Measurements from ENCODE around the gene MRTFB.

MRTFB gene

DNA sequence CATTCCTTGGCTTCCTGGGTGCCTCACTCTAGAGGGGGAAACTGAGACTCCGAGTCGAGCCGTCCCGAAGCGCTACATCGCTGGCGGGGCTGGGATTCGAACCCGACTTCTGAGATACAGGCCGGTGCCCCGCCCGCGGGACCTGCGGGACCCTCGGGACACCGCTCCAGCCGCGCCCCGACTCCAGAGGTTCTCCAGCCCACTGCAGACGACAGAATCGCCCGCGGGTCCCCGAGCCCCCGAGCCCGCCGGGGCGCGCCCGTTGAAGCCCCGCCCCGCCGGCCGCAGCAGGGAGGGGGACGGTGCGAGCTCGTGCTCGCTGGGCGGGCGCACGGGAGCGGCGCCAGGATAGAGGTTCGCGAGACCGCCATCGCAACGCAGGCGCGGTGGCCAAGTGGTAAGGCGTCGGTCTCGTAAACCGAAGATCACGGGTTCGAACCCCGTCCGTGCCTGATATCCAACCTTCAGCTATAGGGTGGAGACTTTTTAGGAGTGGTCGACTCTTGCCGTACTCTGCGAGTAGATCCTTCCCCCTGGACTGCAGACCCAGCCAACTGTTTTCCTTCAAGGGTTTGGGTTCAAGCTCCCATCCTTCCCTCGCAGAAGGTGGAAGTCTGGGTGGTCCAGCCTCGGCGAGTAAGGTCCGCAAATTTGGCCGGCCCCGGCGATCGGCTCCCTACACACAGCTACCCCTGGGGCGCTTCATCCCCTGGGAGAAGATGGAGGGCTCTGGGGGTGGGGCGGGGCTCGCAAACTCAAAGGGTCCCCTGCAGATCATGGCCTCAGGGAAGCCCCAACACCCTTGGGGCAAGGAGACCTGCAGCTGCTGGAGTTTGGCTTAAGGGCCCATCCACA lies 214.6 kb downstream of the MRTFB start:
- DNase-seq (ENCODE audit: low spot score) = peak; percentile 92

DNA sequence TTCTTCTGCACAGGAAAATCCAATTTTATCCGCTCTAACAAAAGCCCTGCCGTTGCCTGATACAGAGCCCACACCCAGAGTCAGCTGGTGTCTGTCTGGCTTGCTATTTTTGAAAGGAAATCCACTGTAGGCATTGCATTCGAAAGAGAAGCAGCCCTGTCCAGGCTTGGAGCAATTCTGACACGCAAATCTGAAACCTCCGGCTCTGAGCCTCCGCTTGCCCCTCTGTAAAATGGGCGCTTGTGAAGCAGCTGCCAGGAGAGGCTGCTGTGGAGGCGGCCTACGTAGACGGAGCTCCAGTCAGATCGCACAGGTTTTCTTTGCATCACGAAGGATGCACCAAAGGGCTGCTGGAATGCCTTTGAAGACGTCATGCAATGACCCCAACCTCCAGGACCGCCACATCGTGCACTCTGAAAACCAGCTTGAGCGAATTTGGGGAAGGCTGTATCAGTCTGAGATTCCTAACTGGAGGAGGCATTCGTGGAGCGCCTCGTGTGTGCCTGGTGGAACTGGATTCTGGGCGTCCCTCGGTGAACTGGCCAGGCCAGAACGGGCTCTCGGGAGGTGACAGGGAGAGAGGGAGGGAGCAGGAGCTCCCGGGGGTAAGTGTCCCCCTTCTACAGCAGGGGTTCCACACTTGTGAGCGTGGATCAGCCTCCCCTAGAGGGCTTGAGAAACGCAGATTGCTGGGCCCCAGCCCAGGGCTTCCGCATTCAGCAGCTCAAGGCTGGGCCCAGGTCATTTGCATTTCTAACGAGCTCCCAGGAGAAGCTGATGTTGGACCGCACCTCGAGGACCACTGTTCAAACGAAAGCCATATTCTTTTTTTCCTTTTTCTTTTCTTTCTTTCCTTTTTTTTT lies 215.5 kb downstream of the MRTFB start:
- DNase-seq (ENCODE audit: low spot score) = peak; percentile 26

DNA sequence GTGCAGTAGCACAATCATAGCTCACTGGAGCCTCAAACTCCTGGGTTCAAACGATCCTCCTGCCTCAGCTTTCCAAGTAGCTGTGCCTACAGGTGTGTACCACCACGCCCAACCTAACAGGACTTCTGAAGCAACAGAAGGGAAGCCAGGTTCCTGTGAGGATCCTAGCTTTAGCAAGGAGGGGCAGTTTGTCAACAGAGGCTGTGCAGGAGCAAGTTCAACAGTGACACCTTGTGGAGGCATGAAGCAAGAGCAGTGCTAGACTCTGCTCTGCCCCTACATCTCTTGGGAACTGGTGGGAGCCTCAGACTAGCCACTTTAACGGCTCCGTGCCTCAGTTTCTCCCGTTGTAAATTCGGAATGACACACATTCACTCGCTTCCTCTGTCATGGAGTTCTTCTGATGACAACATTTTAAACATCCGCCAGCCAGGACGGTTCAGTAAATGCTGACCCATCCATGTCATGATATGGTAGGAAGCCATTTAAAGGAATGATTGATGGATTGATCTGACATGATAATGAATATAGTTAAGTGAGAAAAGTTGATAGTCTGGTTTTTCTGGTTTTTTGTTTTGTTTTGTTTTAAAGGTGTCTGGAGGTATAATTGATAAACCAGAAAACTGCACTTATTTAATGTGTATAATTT lies 218.7 kb downstream of the MRTFB start:
- DNase-seq (ENCODE audit: low spot score) = peak; percentile 36

DNA sequence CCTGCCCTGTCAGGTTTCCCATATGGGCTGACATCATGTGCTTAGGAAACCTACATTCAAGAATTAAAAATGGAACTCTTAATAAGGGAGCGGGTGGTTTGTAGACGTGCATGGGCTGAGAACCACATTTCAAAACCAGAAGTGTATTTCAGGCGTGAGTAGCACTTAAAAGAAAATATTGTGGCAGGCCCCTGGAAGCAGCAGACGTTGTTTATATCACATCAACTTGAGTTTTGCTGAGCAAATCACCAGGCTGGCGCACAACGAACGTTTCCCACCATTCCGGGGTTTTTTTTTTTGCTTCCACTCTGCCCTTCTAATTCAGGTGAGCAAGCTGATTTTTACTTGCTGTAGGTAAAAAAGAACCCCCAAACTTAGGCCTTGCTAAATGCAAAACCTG lies 220.2 kb downstream of the MRTFB start:
- no peak for DNase-seq (ENCODE audit: low spot score)

DNA sequence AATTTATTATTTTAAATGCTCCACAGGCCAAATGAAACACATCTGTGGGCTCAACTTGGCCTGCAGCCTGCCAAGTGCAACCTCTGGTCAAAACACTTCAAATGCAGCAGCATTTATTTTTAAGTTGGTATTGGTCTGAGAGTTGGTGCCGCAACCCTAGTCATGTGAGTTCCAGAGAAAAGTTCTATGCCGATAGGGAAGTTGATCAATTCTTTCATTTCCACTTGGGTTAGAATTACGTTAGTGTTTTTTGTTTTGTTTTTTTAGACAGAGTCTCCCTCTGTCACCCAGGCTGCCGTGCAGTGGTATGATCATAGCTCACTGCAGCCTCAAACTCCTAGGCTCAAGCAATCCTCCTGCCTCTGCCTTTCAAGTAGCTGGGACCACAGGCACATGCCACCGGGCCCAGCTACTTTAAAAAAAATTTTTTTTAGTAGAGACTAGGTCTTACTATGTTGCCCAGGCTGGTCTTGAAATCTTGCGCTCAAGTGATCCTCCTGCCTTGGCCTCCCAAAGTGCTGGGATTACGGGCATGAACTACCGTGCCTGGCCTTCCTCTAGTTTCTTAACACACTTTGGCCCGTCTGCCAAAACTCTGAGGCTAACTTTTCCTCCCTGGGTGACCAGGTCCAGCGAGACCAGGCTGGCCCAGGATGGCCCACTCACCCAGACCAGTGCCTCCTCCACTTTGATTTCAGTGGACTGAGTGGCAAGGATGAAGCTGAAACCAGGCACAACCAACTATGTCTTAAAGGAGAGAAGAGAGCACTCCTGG lies 221.1 kb downstream of the MRTFB start:
- DNase-seq (ENCODE audit: low spot score) = no peak

DNA sequence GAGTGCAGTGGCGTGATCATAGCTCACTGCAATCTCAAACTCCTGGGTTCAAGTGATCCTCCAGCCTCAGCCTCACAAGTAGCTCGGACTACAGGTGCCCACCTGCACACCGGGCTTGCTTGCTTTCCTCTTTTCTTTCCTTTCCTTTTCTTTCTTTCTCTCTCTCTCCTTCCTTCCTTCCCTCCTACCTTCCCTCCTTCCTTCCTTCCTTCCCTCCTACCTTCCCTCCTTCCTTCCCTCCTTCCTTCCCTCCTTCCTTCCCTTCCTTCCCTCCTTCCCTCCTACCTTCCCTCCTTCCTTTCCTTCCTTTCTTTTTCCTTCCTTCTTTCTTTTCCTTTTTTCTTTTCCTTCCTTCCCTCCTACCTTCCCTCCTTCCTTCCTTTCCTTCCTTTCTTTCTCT lies 225.5 kb downstream of the MRTFB start:
- DNase-seq (ENCODE audit: low spot score) = no peak

DNA sequence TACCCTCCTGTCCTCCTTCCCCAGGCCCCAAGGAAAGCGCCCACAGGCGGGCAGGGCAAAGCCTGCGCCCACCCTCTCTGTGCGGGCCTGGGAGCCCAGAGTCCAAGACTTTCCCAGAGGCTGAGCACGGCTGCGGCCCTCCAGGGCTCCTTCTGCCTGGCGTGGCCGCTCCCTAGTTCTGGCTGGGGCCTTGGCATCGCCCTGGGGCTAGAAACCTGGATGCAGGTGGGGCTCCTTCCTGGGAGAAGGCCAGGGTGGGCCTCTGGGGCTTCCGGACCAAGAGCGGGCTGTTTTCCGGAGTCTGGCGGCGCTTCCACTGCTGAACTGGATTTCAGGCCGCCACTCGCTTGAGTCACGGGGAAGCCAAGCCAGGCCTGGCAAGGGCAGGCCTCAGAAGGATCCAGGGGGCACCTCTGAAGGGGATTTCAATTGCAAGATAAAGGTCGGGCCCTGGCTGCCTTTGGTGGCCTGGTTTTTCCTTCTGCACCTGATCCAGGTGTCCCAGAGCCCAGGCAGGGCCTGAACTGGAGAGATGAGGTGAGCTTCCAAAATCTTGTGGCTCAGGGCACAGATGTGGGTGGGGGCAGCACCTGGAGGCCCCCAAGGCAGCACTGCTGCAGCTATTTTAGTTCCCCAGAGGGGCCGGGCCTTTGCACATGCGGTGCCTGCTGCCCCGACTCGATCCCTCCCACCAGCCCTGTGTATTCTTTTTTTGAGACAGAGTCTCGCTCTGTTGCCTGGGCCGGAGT lies 227.4 kb downstream of the MRTFB start:
- DNase-seq (ENCODE audit: low spot score) = no peak

DNA sequence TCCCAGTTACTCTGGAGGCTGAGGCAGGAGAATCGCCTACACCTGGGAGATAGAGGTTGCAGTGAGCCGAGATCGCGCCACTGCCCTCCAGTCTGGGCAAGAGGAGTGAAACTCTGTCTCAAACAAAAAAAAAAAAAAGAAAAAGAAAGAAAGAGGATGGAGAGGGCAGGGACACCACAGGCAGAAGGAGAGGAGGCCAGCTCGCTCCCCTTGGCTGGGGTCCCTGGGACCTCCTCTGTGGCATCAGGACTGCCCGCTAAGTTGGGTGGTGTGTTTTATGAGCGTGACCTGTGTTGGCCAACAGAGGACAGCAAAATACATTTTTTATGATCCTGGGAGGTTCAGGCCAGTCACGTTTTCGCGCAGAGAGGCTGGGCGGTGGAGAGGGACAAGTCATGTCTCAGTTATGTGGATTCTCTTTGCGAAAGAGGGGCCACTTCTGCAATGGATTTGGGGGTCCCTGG lies 229.6 kb downstream of the MRTFB start:
- DNase-seq (ENCODE audit: low spot score) = peak; percentile 67

DNA sequence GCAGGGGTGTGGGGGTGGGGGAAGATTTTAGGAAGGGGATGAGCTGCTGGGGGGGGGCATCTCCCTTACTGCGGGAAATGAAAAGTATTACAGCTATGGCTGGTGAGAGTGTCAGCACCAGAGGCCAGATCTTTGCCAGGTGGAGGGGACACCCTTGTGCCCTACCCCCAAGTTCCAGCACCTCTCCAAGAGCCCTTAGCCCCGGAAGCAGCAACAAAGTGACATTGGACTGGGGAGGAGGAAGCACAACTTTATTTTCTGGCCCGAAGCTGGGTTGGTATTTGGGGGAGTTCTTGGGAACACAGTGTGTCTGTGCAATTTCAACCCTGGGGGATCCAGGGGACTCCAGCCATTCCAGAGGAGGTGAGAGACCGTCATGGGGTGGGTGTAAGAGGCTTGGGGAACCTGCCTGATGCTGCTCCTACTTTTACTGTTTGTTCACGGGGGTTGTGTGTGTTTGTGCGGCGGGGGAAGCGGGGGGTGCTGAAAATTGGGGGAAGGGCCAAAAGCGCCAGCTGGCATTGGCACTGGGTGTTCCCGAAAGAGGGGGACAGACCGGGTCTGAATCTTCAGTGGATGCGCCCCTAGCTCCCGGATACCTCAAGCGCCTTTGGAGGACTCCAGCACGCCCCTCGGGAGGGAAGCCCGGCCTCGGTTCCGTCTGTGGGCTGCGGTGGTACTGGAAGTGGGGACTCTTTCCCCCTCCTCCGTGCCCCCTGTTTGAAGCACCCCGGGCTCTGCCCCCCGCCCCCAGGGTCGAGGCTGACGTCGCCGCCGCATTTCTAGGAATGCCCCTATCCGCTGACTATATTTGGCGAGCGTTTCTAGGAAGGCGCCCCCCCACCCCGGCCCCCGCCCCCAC lies 230.3 kb downstream of the MRTFB start:
- peak; percentile 21 for DNase-seq (ENCODE audit: low spot score)

DNA sequence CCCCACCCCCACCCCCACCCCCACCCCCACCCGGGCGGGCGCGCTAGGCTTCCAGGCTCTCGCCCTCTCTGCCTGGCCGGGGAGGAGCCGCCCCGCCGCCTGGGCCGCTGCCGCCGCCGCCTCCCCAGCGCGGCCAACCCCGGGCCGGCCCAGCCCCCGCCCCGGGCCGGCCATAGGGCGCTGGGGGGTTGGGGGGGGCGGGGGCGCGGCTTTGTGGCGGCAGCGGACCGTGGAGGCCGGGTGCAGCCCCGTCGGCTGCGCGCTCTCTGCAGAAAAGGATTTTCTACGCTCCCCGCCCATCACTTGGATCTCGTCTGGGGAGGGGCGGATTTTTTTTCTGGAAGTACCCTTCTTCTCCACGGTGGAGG lies 230.9 kb downstream of the MRTFB start:
- DNase-seq (ENCODE audit: low spot score) = peak; percentile 22

DNA sequence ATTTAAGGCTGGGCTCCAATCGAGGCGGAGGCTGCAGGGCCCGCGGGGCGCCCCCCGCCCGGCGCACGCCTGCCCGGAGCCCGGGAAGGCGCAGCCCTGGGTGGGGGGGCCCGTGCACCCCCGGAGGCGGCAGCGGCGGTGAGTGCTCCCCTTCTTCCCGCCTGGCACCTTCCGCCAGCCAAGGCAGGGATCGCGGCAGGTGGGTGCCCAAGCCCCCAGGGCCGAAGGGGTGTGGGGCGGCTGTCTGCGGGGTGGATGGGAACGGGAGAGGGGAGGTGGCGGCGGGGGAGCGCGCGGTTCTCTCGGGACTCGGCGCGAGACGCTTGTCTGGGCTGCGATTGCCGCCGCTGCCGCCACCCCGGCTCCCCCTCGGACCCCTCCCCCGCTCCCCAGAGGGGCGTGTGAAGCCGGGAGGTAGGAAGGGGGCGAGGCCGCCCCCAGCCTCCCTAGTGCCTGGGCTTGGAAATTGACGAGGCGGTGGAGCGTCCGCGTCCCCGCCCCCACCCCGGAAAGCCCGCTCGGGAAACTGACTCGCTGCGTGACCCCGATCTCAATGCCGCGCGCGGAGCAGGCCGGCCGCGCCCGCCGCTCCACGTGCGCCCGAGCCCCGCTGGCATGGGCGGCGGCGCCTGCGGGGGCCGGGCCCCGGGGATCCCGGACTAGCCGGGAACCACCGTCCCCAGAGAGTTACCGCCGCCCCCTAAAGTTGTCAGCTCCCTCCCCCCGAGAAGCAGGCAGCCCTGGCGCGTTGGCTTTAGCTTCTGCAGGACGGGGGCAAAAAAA lies 231.5 kb downstream of the MRTFB start:
- DNase-seq (ENCODE audit: low spot score) = peak; percentile 13

DNA sequence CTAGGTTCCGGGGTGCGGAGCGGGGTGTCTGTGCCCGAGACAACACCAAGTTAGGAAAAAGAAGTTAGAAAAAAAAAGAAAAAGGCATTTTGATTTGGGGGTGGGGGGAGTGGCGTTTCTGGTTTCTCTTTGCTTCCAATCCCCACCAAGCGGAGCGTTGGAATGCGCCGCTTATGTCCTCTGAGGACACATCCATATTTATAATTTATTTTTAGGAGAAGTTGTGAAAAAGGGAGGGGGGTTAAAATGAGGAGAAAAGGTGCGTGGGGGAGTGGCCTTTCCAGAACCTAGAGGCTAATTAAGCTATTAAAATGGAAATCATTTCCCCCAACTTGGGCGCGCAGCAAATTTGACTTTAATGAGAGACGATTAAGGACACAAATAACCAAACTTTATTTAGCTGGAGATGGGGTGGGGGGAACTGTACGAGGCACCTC lies 232.1 kb downstream of the MRTFB start:
- DNase-seq (ENCODE audit: low spot score) = peak; percentile 10

DNA sequence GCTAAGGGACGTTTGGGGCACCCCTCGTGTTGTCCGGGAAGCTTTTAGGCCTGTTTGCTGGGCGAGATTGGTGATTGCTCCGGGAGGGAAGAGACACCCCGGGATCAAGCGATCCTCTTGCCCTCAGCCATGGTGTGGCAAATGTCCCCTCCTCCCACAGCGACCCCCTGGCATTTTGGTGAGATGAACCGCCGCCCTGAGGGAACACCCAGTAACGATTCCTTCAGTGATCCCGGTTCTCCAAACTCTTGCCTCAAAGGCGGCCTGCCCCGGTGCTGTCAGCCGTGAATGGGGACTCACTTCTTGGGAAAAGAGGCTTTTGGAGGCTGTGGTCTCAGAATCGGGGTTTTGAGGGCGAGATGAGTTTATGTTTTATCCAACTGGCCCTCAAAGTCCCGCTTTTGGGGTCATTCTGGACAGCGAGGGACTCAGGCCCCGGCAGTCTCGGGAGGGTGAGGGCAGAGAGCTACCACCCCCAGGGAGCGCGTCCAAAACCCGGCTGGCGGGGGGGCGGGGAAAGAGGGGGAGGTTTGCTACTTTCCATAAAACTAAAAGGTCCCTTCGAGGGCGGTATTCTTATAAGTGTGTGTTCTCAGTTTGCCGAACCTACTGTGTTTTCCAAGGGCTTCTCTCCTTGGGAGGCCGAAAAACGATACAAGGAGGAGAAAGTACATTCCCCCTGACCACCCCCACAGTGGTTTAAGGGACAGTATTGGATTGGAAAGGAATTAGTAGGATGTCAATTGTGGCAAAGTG lies 232.7 kb downstream of the MRTFB start:
- DNase-seq (ENCODE audit: low spot score) = peak; percentile 17

DNA sequence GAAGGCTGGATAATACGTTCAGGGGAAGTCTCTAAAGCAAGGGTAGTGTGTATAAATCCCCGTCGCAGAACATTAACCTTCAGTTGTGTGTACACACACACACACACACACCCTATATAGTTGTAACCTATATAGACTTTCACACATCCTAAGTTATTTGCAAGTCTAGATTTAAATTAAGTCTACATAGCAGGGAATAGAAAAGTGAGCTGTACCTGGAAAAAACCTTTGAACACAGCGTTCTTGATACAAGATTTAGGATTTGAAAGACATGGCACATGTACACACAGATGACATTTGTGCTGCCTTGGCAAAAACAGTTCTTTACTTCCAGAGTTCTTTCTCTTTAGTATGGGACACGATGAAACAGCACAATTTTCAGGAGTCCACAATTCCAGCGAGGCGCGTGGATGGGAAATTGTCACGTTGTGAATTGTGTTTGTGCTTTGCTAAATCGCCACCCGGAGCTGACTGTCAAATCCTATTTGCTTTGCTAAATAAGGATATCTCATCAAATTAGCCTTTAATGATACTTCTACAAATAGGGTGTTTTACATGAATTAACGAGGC lies 233.9 kb downstream of the MRTFB start:
- no peak for DNase-seq (ENCODE audit: low spot score)

DNA sequence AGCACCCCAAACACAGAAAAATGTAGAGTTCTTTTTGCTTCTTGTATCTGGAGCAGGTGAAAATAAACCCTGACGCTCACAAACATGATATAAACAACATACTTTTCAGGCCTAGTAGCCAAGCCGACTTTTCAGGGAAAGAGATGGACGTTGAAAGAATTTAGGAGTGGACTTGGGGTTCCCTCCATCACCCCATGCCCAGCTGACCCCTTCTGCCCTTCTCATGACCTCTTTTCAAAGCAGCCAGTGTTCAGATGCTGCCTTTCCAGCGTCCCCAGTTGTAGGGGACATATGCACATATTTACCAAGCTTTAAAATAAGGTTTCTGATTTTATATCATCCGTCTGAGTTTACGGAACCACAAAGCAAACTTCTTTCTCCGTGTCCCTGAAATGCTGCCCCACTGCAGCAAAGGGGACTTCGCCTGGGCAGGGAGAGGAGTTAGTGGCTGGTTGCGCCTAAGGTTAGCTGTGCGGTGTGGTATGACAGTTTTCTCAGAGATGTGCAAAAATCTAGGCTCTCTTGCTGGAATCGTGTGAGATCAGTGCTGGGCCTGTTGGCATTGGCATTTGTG lies 235.5 kb downstream of the MRTFB start:
- DNase-seq (ENCODE audit: low spot score) = peak; percentile 10

DNA sequence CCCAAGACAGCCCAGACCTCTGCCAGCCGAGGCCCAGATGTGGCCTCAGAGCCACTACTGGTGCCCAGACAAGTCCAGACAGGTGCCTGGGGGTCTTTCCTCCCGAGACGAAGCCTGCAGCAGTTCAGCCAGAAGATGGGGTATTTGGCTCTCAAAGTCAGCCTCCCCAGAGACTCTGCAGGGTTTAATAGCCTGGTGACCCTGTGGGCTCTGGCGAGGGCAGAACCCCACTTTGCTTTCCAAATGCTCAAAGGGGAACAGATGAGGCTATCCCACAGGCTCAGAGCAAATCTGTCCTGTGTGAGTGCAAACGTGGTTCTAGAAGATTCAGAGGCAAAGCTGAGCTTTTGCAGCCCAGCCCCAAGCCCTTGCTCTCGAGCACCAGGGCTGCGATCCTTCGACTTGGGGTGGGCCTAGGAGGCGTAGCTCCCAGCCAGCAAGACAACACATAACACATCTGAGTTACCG lies 236.0 kb downstream of the MRTFB start:
- DNase-seq (ENCODE audit: low spot score) = peak; percentile 24

DNA sequence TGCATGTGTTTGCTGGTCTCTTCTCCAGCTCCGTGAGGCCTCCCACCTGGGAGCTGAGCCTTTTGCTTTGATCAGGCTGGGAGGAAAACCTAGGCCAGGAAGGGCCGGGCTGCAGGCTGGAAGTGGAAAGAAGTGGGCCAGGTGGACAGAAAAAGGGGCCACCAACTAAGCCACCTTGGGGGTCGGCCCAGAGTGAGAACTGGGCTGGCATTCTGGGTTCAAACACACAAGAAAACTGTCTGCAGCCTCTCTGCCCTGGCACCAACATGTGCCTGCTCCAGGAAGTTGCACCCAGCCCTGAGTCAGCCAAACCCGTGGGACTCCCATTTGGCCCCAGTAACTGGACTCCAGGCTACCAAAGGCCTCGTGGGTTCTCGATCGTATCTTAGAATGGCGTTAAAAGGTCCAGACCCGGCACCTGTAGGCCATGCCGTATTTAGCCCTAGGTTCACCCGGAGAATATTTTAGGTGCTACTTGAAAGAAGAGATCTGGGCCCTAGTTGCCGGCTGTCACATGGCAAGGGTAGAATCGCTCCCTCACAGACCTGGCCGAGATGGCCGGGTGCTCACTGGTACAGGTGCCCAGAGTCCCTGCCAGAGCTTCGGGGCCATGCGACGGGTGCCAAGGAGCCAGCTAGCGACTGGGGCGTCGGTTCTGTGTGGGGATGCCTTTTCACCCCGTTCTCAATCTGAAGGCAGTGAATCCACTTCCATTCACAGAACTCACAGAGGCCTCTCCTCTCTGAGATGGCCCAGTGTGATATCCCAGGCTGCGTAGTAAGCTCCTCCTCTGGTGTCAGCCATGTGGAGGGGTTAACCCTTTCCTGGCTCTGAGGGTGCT lies 236.6 kb downstream of the MRTFB start:
- peak; percentile 8 for DNase-seq (ENCODE audit: low spot score)
